OCI-LY3 (cell line): ENCODE results near the gene LRRC1.

Experiments
- EZH2phosphoT487 ChIP-seq: fragments of 200-600 bp; shearing (Covaris generic); IDR thresholded peaks from 2 replicates; pipeline ENCODE4 v1.6.1; 2018; ENCODE audit warnings: antibody characterized with exemption, mixed run types, low read depth
- TF ChIP-seq, protein P1 (sequence below): fragments of 200-600, 300-600 bp; sonication (generic); IDR thresholded peaks from 2 replicates; pipeline ENCODE4 v1.5.1; 2014; ENCODE audit warnings: antibody characterized with exemption, low read length, low read depth

DNA sequence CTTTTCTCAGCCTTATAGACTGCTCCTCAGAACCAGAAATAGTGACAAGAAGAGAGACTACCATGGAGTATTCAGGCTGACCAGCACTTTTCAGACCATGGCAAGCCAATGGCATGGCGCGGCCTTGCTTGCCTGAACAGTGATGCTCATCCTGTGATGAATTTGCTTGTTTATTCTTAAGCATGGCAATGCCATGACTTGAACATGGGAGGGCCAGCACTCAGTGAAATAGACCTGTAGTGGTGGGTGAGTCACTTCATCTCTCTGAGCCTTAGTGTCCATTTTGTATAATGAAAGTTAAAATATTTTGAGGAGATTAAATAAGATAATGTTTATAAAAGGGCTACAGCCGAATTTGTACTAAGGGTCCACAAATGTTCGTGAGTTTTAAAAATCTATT lies 79.1 kb downstream of the LRRC1 start:
- TF ChIP-seq, protein P1, sequence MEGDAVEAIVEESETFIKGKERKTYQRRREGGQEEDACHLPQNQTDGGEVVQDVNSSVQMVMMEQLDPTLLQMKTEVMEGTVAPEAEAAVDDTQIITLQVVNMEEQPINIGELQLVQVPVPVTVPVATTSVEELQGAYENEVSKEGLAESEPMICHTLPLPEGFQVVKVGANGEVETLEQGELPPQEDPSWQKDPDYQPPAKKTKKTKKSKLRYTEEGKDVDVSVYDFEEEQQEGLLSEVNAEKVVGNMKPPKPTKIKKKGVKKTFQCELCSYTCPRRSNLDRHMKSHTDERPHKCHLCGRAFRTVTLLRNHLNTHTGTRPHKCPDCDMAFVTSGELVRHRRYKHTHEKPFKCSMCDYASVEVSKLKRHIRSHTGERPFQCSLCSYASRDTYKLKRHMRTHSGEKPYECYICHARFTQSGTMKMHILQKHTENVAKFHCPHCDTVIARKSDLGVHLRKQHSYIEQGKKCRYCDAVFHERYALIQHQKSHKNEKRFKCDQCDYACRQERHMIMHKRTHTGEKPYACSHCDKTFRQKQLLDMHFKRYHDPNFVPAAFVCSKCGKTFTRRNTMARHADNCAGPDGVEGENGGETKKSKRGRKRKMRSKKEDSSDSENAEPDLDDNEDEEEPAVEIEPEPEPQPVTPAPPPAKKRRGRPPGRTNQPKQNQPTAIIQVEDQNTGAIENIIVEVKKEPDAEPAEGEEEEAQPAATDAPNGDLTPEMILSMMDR, result no peak
- no peak for TF ChIP-seq EZH2phosphoT487
